Loucy (cell line): ENCODE results near the gene NEO1.

Experiments
- EZH2phosphoT487 ChIP-seq: fragments of 200-600 bp; IDR thresholded peaks from 2 replicates; pipeline ENCODE4 v1.6.1; 2018; ENCODE audit warnings: antibody characterized with exemption, mild to moderate bottlenecking, moderate library complexity, borderline replicate concordance
- TF ChIP-seq, protein P1 (sequence below): fragments of 200-600 bp; sonication (generic); conservative IDR thresholded peaks from 2 replicates; pipeline ENCODE4 v1.5.1; 2014; ENCODE audit warnings: mild to moderate bottlenecking, antibody characterized with exemption, low read length

DNA sequence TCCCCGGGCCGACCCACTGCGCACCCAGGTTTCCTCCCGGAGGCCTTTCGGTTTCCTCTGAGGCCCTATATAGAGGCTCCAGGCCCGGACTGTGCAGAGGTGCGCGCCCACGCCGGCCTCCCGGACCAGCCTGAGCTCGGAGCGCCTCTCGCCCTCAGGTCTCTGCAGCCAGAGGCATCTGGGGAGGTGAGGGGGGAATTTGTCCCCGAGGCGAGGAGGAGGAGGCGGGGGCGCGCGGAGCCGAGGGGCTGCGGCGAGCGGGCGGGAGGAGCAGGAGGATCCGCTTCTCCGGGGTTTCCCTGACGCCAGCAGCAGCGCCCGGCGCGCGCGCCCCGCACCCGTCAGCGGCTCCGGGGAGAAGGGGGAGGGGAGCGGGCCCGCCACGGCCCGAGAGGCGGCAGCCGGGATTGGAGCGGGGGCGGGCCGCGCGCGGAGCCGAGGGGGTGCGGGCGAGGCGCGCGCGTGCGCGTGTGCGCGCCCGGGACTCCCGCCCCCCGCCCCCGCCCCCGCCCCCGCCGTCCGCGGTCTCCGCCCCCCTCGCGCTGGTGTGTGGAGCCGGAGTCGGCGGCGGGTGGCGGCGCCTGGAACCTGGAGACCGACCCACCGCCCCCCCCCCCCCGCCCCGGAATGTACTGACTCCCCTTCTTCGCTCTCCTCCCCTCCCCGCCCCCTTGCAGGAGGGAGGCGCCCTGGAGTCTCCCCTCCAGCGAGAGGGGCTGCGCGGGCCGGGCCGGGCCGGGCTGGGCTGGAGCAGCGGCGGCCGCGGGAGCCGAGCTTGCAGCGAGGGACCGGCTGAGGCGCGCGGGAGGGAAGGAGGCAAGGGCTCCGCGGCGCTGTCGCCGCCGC is at the start of gene NEO1:
- TF ChIP-seq, protein P1, sequence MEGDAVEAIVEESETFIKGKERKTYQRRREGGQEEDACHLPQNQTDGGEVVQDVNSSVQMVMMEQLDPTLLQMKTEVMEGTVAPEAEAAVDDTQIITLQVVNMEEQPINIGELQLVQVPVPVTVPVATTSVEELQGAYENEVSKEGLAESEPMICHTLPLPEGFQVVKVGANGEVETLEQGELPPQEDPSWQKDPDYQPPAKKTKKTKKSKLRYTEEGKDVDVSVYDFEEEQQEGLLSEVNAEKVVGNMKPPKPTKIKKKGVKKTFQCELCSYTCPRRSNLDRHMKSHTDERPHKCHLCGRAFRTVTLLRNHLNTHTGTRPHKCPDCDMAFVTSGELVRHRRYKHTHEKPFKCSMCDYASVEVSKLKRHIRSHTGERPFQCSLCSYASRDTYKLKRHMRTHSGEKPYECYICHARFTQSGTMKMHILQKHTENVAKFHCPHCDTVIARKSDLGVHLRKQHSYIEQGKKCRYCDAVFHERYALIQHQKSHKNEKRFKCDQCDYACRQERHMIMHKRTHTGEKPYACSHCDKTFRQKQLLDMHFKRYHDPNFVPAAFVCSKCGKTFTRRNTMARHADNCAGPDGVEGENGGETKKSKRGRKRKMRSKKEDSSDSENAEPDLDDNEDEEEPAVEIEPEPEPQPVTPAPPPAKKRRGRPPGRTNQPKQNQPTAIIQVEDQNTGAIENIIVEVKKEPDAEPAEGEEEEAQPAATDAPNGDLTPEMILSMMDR = no peak
- TF ChIP-seq EZH2phosphoT487 = no peak
